ENCODE results near the gene CA5A. TPM values are rescaled to one million over a fixed set of nuclear protein-coding genes. Genes with fewer than 3 reads are reported as not detected.

The CA5A gene
- total and polyA plus RNA-seq, 2 of the 13 experiments (the other 11 are each of a cell fraction or from before 2014, with no cell fraction given): 66.8 to 106 TPM

GRCh38 chr16:87854053-87854906 is 82.0 kb downstream of the CA5A start (continued):
- TF ChIP-seq MAX (IDR thresholded peaks at IDR 0.05) (no peak), ZNF343 (CRISPR knock-in tag; IDR thresholded peaks at IDR 0.05) (peak; percentile 33; the same call in 1 of the 2 replicates), FOXA1 (IDR thresholded peaks at IDR 0.05) (no peak; the same call in 1 of the 2 replicates), FOXA1 (CRISPR knock-in tag; IDR thresholded peaks at IDR 0.05) (peak; percentile 61), TOPORS (CRISPR knock-in tag; IDR thresholded peaks at IDR 0.05) (peak; percentile 17; the same call in 1 of the 2 replicates), RFXANK (CRISPR knock-in tag; IDR thresholded peaks at IDR 0.05) (no peak), ZNF737 (CRISPR knock-in tag; IDR thresholded peaks at IDR 0.05; ENCODE audit: borderline replicate concordance) (0 out of 2 replicates have a peak, but pooled peaks have one; percentile 0), ZNF30 (CRISPR knock-in tag; IDR thresholded peaks at IDR 0.05) (no peak), IKZF5 (CRISPR knock-in tag; IDR thresholded peaks at IDR 0.05) (peak; percentile 32; the same call in 1 of the 2 replicates), ZBTB10 (CRISPR knock-in tag; IDR thresholded peaks at IDR 0.05; ENCODE audit: borderline replicate concordance) (peak; percentile 51), ZNF281 (CRISPR knock-in tag; IDR thresholded peaks at IDR 0.05; ENCODE audit: borderline replicate concordance) (no peak), ZNF510 (CRISPR knock-in tag; IDR thresholded peaks at IDR 0.05; ENCODE audit: low read depth) (peak; percentile 80), ZNF546 (CRISPR knock-in tag; conservative IDR thresholded peaks at IDR 0.05) (peak; percentile 31; the same call in 1 of the 2 replicates), ZNF350 (CRISPR knock-in tag; IDR thresholded peaks at IDR 0.05; ENCODE audit: borderline replicate concordance, low read depth) (no peak), KLF16 (CRISPR knock-in tag; IDR thresholded peaks at IDR 0.05) (no peak)
